GM18517 (cell line): Measurements from ENCODE around the gene FOXD4L1.
"Not testable (repeated sequence)": the region's sequence is repeated elsewhere in the genome, so short reads cannot be mapped to it uniquely, and the experiment has no call there.

Experiments used
- ATAC-seq: cut with Tn5 transposase; IDR thresholded peaks from one replicate; pipeline ENCODE4 v1.9.1; 2021; ENCODE audit warnings: mild to moderate bottlenecking, moderate library complexity; ENCODE audit not compliant: unreplicated experiment

Gene FOXD4L1

GRCh38 chr2:113498365-113498764, at the start of gene FOXD4L1:
FOXD4L1 (plus strand) TSS chr2:113498665; CDS start chr2:113499257, 592 bp downstream.
- ATAC-seq, result not testable (repeated sequence)

GRCh38 chr2:113465770-113466169, 32.7 kb upstream of the FOXD4L1 start:
- not testable (repeated sequence) for ATAC-seq

GRCh38 chr2:113476688-113477368, 21.6 kb upstream of the FOXD4L1 start:
- not testable (repeated sequence) for ATAC-seq

DNA sequence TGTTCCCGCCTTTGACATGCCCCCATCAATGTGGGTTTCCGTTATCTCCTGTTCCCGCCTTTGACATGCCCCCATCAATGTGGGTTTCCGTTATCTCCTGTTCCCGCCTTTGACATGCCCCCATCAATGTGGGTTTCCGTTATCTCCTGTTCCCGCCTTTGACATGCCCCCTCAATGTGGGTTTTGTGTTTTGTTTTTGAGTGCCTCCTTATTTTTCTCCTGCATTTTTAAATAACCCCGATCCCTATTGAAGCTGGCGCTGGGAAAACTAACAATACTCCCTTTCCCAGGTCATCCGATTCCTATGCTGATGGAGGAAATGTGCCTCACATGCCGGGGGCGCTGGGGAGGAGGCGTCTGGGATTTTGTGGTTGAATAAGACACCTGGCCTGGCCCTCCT, 1.9 kb upstream of the FOXD4L1 start:
- ATAC-seq, result not testable (repeated sequence)

- ATAC-seq, result not testable (repeated sequence)
These were observed 787 bp downstream of the FOXD4L1 start for GRCh38 chr2:113499019-113499885.

DNA sequence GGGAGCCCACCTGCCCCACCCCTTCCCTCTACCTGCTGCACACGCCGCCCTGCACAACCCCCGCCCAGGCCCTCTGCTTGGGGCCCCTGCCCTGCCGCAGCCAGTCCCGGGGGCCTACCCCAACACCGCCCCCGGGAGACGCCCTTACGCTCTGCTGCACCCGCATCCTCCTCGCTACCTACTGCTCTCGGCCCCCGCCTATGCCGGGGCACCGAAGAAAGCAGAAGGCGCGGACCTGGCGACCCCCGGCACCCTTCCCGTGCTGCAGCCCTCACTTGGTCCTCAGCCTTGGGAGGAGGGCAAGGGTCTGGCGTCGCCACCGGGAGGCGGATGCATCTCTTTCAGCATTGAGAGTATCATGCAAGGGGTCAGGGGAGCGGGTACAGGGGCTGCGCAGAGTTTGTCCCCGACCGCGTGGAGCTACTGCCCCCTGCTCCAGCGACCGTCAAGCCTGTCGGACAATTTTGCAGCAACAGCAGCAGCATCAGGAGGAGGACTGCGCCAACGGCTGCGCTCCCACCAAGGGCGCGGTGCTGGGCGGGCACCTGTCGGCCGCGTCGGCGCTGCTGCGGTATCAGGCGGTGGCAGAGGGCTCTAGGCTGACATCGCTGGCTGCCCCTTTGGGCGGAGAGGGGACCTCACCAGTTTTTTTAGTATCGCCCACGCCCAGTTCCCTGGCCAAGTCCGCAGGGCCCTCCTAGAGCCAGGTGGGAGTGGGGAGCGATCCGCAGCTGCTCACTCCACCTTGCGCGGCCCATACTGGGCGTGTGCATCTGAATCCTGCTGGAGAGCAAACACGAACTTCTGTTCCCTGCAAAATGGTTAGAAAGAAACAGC, 1.6 kb downstream of the FOXD4L1 start:
- not testable (repeated sequence) for ATAC-seq

DNA sequence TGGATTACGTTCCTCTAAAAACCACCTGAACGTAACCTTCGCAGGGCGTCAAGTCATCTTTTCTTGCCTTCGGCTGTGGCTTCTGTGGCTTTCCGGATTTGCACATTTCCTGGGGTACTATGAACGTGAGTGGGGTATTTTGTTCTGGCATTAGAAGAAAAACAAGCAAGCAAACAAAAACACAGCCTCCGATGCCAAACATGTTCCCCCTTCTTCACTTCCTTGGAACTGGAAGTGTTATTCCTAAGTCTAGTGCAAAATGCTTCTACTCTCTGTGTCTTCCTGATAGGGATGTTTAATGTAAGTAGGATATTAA, 2.2 kb downstream of the FOXD4L1 start:
- not testable (repeated sequence) for ATAC-seq

DNA sequence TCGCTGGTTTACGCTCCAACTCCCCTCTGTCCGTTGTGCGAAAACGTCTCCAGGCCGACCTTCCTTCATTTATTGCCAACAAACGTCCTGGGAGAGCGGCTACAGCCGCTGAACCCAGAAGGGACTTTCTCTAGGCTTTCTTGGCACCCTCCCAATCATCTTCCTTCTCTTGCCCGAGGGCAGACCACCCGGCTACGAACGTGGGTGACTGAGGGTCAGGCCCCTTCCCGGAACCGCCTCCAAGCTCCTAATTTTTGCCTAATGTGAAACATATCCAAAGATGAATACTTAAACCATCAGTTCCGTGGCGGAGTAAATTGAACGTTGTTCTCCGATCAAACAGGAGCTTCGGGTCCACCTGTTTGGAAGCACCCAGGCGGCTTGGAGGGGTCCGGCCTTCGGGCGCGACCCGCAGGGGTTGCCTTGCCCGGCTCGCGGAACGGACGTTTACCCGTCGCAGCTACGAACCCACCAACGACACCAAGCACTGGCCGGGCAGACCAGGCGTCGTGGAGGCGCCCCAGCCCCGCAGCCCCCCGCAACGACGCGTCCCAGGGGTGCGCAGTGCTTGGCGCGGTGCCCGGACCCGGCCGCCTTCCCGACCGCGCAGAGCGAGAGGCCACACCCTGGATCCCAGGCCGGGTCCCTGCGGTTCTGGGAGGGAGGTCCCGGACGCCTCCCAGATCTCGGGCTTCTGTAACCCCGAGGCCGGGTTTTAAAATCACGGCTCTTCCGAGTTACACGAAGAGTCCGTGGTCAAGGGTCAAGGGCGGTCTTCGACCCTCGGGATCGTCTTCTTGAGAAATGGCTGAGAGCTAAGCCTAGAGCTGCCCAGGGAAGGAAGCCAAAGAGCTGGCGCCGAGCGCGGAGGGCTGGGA, 4.0 kb downstream of the FOXD4L1 start:
- ATAC-seq, result not testable (repeated sequence)

DNA sequence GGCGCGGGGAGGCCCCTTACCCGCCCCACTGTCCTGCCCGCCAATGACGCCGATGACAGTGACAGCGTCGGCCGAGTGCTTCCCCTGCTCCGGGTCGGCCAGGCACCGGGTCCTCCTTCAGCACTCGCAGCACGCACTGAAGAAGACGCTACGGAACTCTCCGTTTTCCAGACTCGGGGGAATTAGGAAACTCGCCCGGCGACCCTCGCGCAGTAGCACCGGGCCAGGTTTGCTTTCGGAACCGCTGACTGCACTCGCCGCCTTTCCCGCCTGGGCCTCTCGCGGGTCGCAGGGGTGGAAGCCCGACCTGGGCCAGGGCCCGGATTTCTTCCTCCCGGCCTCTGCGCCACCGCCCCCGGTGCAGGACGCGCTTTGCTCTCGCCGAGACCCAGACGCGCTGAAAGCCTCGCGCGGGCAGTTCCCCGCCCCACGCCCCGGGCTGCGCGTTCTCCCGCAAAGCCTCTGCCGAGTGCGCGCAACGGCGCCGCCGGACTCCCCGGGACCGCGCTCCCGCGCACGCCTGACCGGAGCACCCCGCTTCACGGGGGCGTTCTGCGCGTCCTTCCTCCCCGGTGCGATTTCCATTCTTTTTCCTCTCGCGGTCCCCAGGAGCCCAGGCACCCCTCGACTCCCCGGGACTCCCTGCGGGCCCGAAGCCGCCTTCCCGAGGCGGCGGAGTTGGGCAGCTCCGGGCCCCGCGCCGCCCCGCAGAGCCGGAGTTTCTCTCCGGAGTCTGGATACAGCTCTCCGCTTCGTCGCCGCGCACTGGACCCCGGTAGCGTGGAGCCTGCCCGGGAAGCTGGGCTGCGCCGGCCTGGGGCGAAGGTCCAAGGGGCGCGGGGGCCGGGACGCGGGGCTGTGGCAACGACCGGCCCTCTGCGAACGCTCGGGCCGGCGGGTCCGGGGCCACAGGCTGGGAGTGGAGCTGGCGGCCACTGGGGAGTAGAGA, 4.9 kb downstream of the FOXD4L1 start:
- not testable (repeated sequence) for ATAC-seq

DNA sequence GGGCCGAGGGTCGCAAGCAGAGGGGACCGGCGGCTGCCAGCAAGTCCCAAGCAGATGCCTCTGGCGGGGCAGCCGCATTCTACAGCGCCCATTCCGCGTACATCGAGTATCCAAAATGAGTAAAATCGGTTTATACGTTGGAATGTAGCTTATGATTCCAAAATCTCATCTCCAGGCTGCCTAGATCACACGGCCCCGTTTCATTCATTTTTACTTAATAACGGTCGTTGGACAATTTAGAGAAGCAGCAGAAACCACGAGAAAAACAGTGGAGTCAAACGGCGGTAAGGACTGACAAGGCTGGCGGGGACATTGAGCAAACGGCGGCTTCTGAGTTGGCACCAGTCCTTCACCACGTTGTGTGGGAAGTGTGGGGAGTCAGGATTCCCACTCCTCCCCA, 5.6 kb downstream of the FOXD4L1 start:
- ATAC-seq, result not testable (repeated sequence)

DNA sequence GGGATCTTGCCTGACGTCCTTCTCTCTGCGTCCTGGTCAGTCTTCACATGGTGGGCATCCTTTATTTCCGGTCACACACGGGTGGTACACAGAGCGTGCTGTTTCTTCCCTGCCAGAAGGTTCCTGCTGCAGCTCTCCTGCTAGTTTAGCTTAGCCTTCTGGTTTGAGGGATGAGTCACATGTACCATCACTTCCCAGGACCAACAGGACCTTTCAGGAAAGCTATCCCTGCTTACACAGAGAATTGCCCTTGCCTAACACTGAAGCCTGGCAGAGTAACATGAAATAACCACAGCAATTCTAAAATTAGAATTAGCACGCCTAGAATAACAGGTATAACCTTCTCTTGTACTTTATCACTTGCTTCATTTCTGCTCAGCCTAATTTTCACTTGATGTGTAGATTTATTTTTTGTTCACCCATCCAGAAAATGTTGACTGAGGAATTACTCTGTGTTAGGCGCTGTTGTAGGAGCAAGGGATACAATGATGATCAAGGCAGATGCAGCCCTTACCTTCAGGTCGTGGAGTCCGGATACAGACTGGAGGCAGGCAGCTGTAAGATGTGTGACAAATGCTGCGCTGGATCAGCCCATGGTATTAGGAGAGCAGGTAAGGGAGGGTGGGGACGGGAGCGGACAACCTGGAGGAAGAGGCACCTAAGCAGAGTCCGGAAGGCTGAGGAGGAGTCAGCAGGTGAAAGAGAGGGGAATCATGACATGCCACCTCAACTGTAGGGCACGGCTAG, 9.1 kb downstream of the FOXD4L1 start:
- ATAC-seq, result not testable (repeated sequence)

GRCh38 chr2:113508187-113508586, 9.7 kb downstream of the FOXD4L1 start:
- not testable (repeated sequence) for ATAC-seq

DNA sequence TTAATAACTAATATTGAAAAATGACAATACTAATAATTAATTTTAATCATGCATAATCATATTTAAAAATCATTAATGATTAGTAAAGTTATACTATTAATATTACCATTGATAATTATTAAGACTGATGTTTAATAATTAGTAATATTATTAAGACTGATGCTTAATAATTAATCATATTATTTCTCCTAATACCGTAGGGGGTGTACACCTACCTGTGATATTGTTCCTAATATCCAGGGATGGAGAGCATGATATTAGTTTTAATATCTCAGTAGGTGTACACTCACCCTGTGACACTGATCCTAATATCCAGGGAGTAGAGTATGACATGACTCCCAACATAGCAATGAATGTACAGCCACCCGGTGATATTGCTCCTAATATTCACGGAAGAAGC, 12.4 kb downstream of the FOXD4L1 start:
- not testable (repeated sequence) for ATAC-seq

- not testable (repeated sequence) for ATAC-seq
These were observed 13.4 kb downstream of the FOXD4L1 start for GRCh38 chr2:113511859-113512258.

DNA sequence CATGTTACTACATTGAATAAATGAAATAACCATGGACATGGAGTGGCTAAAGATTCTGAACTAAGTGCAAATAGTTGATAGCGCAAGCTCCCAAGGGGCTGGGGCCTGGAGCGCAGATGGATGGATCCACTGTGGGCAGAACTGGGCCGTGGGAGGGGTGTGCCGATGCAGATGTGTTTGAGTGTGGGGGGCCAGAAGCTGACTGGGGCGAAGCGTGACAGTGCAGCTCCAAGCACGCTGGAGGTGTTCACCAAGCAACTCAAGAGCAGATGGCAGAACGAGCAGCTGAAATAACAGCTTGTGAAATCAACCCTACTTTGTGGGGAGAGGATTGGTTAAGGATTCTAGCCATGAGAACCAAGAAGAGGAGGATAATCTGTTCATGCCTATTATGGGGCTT, 17.0 kb downstream of the FOXD4L1 start:
- not testable (repeated sequence) for ATAC-seq

DNA sequence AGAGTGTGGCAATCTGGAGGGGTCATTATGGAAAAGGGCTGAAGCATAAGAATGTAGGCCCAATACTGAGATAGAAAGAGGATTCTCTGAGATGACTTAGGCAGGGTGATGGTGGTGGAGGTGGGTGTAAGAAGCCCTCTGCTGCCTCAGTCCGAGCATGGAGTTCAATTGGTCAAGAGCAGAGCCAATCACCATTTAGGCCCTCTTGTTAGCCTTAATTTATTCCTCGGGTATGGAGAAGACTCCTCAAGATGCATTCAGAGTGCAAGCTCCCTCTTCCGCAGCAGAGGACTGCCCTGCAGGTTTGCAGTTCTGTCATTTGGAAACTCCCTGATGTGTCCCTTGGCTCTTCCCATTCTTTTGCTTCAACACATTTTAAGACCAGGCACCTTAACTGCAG, 17.5 kb downstream of the FOXD4L1 start:
- ATAC-seq, result not testable (repeated sequence)

GRCh38 chr2:113517025-113517424, 18.6 kb downstream of the FOXD4L1 start:
- ATAC-seq, result not testable (repeated sequence)

DNA sequence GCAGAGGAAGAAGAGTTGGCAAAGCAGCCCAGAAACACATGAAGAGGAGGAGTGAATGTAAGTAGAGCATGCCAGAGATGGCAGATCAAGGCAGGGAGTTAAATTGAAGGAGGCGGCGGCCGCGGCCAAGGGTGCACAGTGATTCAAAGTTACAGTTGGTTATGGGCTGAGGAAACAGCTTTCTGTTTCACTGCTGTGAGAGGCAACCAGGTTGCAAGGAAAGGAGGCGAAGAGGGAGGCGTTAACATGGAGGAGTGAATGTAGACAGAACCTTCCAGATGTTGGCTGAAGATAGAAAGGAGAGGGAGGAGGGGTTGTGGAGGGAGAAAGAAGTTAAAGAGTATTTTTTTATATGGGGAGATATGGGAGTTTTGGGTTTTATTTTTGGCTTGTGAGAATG, 22.4 kb downstream of the FOXD4L1 start:
- ATAC-seq, result not testable (repeated sequence)
